GM12864 (cell line): Measurements from ENCODE around the gene ABCD2.

ENCODE experiments used
- DNase-seq: peaks from one replicate; pipeline ENCODE4 v3.0.0-alpha.2; 2011; ENCODE audit warnings: low read depth
- H3K4me3 ChIP-seq: 2 replicates; pipeline ENCODE4 v1.5.1; 2011; ENCODE audit warnings: mild to moderate bottlenecking, low read depth, low read length, control low read depth
- TF ChIP-seq, protein P1 (sequence below): IDR thresholded peaks from 2 replicates; pipeline ENCODE4 v1.5.1; 2011; ENCODE audit warnings: low read depth, mild to moderate bottlenecking, moderate library complexity, low read length, control low read depth, inconsistent platforms; ENCODE audit errors: missing control alignments

The ABCD2 gene

DNA sequence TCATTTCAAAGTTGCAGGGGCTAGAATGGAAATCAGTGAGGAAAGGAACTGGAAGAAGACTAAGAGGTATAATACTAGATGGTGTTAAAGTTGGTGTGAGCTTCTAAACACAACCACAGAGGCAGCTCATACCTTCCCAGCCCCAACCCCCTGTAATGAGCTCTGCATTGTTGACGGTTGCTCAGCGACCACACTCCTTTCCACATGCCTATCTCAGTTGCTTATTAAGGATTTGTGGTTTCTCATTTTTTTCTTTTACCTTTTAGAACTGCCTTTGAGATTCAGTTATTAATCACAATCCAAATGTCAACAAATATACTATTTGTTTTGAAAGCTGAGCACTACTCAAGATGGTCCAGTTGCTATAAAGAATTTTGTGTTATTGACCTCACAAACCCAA lies 114.6 kb downstream of the ABCD2 start:
- TF ChIP-seq, protein P1, sequence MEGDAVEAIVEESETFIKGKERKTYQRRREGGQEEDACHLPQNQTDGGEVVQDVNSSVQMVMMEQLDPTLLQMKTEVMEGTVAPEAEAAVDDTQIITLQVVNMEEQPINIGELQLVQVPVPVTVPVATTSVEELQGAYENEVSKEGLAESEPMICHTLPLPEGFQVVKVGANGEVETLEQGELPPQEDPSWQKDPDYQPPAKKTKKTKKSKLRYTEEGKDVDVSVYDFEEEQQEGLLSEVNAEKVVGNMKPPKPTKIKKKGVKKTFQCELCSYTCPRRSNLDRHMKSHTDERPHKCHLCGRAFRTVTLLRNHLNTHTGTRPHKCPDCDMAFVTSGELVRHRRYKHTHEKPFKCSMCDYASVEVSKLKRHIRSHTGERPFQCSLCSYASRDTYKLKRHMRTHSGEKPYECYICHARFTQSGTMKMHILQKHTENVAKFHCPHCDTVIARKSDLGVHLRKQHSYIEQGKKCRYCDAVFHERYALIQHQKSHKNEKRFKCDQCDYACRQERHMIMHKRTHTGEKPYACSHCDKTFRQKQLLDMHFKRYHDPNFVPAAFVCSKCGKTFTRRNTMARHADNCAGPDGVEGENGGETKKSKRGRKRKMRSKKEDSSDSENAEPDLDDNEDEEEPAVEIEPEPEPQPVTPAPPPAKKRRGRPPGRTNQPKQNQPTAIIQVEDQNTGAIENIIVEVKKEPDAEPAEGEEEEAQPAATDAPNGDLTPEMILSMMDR, result no peak
- no peak for DNase-seq
- H3K4me3 ChIP-seq, result no peak overlapping the region

DNA sequence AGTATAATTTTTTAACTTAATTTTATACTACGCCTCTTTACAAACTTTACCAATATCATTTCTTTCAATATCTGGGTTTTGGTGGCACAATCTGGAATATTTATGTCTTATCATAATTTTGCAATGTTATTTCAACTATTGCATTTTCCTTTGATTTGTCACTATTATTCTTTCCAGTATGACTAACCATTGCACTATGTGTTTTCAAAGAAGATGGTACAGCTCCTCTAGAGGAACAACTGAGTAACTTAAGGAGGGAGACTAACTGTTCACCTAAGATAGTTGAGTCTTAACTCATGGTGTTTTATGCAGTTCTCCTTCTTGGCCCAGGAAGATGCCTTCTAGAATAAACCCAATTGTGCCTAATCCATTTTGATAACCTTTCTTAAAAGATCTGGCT lies 116.2 kb downstream of the ABCD2 start:
- TF ChIP-seq, protein P1, result no peak
- no peak for DNase-seq
- no peak overlapping the region for H3K4me3 ChIP-seq

DNA sequence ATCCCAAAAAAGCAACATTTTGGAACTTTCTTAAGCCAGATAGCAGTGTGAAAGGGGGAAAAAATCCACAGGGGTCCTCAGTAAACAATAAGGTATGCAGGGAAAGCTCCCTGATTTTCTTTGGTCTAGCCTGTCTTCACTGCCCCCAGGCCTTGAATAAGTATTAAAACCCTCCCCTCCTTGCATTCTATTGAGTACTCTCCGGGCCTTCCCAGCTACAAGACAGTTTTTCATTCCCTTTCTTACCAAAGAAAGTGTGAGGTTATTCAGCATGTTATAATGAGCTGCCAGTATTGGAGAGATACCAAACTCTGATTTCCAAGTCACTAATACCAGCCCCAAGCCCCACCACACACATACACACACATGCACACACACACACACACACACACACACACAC lies 116.9 kb downstream of the ABCD2 start:
- no peak for DNase-seq
- TF ChIP-seq, protein P1, result no peak
- no peak overlapping the region for H3K4me3 ChIP-seq
